Stimulated activated CD4-positive, alpha-beta T cell treated with anti-CD3 and anti-CD28 coated beads, TNF-alpha, amount 100 ng/mL, for 1 hour (primary cell): ENCODE data around the gene MPC1.
A peak's percentile ranks its signal among the peaks of the same experiment; 100 is the strongest.

Experiments
- DNase-seq, 3 donors: peaks; one replicate each; pipeline ENCODE4 v3.0.0-alpha.2; 2020; ENCODE audit warnings: low read depth in 3 of 3, low spot score in 1 of 3

Gene MPC1

GRCh38 chr6:166382933-166383801 lies at the start of gene MPC1:
TSS of gene MPC1 (minus strand) at chr6:166382940. CDS start at chr6:166382876, 64 bp downstream.
- DNase-seq, result peak; percentile 78 to 92 (median 88)

GRCh38 chr6:166430269-166430668 lies 47.5 kb upstream of the MPC1 start:
- no peak for DNase-seq

GRCh38 chr6:166424431-166424830 lies 41.7 kb upstream of the MPC1 start:
- DNase-seq, result no peak

- DNase-seq, result no peak
These were observed 41.0 kb upstream of the MPC1 start for GRCh38 chr6:166423781-166424180.

- no peak for DNase-seq
These were observed 40.5 kb upstream of the MPC1 start for GRCh38 chr6:166423051-166423745.

GRCh38 chr6:166422201-166422940 lies 39.6 kb upstream of the MPC1 start:
- no peak for DNase-seq

- no peak for DNase-seq
These were observed 37.6 kb upstream of the MPC1 start for GRCh38 chr6:166420351-166420750.

- no peak for DNase-seq
These were observed 37.0 kb upstream of the MPC1 start for GRCh38 chr6:166419717-166420116.

GRCh38 chr6:166419286-166419685 lies 36.5 kb upstream of the MPC1 start:
- peak in 2 of 3 donors; percentile 36 to 45 for DNase-seq

GRCh38 chr6:166418691-166419143 lies 36.0 kb upstream of the MPC1 start:
- DNase-seq, result no peak

GRCh38 chr6:166417285-166417691 lies 34.5 kb upstream of the MPC1 start:
- peak in 2 of 3 donors; percentile 7 to 24 for DNase-seq

GRCh38 chr6:166415833-166416347 lies 33.1 kb upstream of the MPC1 start:
- no peak for DNase-seq

- no peak for DNase-seq
These were observed 32.6 kb upstream of the MPC1 start for GRCh38 chr6:166415306-166415705.

GRCh38 chr6:166413491-166413951 lies 30.8 kb upstream of the MPC1 start:
- no peak for DNase-seq

GRCh38 chr6:166412911-166413384 lies 30.2 kb upstream of the MPC1 start:
- DNase-seq, result no peak

- DNase-seq, result no peak
These were observed 29.6 kb upstream of the MPC1 start for GRCh38 chr6:166412156-166412910.

- DNase-seq, result no peak
These were observed 29.0 kb upstream of the MPC1 start for GRCh38 chr6:166411721-166412151.

GRCh38 chr6:166411271-166411670 lies 28.5 kb upstream of the MPC1 start:
- DNase-seq, result no peak

- no peak for DNase-seq
These were observed 27.7 kb upstream of the MPC1 start for GRCh38 chr6:166410426-166410935.
